HG02610 (cell line): ENCODE results near the gene GAPDH.
"Not testable (repeated sequence)": the region's sequence is repeated elsewhere in the genome, so short reads cannot be mapped to it uniquely, and the experiment has no call there.

Experiments
- ATAC-seq: cut with Tn5 transposase; IDR thresholded peaks from one replicate; pipeline ENCODE4 v1.9.1; 2021; ENCODE audit warnings: mild to moderate bottlenecking, moderate library complexity; ENCODE audit not compliant: unreplicated experiment

The GAPDH gene

GRCh38 chr12:6533923-6534694 is at the start of gene GAPDH:
TSS of gene GAPDH (plus strand) at chr12:6534517. CDS start at chr12:6534833, 316 bp downstream.
- ATAC-seq = peak; percentile 55

DNA sequence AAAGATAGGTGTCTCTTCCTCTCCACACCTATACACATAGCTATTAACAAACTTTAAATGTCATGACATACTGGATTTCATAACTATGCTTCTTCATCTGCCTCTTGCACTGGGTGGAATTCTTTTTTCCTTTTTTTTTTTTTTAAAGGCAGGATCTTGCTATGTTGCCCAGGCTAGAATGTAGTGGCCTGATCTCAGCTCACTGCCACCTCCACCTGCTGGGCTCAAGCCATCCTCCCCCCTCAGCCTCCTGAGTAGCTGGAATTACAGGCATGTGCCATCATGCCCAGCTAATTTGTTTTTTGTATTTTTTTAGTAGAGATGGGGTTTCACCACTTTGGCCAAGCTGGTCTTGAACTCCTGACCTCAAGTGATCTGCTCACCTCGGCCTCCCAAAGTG is 46.1 kb upstream of the GAPDH start:
- no peak for ATAC-seq

GRCh38 chr12:6489449-6489848 is 44.9 kb upstream of the GAPDH start:
- ATAC-seq = no peak

DNA sequence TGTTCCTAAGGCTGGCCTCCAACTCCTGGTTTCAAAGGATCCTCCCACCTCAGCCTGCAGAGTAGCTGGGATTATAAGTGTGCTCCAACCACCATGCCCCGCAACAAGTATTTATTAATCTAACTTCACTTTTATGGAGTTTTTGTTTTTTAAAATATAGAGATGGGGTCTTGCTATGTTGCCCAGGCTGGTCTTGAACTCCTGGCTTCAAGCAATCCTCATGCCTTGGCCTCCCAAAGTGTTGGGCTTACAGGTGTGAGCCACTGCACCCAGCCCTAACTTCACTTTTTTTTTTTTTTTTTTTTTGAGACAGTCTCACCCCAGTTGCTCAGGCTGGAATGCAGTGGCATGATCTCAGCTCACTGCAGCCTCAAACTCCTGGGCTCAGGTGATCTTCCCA is 43.6 kb upstream of the GAPDH start:
- ATAC-seq = not testable (repeated sequence)

GRCh38 chr12:6492838-6493496 is 41.4 kb upstream of the GAPDH start, which contains the start of gene MRPL51:
TSS of gene MRPL51 (minus strand) at chr12:6493262. CDS start at chr12:6493136, 126 bp downstream.
- peak; percentile 76 for ATAC-seq

- ATAC-seq = peak; percentile 79
These were observed 40.6 kb upstream of the GAPDH start, which contains the start of gene NCAPD2 for GRCh38 chr12:6493497-6494257. TSS of gene NCAPD2 (plus strand) at chr12:6494102. CDS start at chr12:6495099, 997 bp downstream.

DNA sequence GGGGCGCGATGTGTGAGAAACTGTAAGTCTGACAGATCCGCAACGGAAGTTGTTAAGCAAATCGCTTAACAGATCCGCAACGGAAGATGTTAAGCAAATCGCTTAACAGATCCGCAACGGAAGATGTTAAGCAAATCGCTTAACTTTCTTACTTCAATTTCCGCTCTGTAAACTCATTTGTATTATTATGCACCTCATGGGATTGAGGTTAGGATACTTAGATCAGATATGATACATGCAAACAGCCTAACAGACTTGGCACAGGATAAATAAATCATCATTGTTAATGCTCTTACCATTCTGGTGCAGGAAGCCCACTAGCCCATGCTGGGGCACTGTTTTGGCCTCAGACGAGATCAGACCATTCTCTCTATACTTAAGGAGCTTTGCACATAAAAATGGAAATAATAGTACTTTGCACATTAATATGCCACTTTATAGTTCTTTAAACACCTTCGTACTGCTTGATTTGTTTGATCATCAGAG is 40.0 kb upstream of the GAPDH start:
- ATAC-seq = no peak

DNA sequence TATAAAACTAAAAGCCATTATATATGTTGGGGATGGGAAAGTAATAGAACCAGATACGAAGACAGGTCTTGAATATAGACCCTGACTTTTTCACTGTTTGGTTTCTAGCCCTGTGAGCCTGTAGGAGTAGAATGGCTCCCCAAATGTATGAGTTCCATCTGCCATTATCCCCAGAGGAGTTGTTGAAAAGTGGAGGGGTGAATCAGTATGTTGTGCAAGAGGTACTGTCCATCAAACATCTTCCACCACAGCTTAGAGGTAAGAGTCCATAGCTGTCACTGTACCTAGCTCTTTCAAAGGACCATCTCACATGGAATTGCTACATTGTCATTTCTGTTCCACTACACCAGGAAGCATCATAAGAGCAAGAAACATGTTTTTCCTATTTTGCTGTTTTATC is 39.3 kb upstream of the GAPDH start:
- ATAC-seq = no peak

- ATAC-seq = not testable (repeated sequence)
These were observed 37.0 kb upstream of the GAPDH start for GRCh38 chr12:6497291-6497690.

- ATAC-seq = no peak
These were observed 33.9 kb upstream of the GAPDH start for GRCh38 chr12:6500466-6500865.

DNA sequence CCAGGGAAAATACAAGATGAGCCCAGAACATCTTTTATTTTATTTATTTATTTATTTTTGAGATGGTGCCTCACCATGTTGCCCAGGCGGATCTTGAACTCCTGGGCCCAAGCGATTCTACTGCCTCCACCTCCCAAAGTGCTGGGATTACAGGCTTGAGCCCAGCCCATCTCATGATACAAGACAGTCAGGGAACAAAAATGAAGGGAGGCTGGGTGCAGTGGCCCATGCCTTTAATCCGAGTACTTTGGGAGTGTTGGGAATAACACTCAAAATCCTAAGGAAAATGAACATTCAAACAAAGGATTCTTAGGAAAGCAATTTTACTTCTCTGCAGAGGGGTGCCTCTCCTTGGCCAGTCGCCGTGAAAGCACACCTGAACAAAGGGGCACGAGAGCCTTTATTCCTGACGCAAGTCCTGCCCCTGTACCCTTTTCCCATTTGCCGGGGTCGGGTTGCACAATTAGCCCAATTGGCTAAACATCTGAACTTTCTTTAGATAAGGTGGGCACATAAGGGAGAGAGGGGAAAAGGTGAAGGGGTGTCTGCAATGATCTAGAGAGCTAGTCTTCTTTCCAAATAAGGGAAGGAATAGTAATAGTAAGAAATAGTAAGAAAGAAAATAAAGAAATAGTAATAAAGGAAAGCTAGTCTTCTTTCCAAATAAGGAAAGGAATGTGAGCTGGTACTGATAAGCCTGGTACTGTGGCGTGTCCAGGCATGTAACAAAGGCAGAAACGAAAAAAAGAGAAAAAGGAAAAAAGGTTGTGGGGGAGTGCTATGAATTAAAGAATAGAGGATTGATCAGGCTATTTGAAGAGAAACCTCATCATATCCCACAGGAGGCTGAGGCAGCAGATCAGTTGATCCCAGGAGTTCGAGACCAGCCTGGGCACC is 27.0 kb upstream of the GAPDH start:
- no peak for ATAC-seq

DNA sequence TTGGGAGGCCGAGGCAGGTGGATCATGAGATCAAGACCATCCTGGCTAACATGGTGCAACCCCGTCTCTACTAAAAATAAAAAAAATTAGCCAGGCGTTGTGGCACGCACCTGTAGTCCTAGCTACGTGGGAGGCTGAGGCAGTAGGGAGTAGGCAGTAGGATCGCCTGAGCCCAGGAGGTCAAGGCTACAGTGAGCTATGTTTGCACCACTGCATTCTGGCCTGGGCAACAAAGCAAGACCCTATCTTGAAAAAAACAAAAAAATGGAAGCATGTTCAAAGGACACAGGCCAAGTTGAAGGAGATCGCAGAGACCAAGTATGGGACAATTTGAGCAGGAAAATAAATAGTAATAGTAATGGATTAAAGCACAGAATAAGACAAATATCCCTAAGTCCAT is 26.2 kb upstream of the GAPDH start:
- ATAC-seq = no peak

GRCh38 chr12:6520186-6520585 is 14.1 kb upstream of the GAPDH start:
- ATAC-seq = no peak

DNA sequence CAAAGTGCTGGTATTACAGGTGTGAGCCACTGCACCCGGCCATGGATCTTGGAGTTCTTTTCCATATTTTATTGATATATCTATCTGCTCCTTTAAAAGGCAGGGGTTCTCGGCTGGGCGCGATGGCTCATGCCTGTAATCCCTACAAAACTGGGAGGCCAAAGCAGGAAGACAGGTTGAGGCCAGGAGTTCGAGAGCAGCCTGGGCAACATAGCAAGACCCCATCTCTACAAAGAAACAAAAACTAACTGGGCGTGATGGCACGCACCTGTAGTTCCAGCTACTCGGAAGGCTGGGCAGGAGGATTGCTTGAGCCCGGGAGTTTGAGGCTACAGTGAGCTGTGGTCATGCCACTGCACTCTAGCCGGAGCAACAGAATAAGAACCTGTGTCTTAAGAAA is 12.1 kb upstream of the GAPDH start:
- no peak for ATAC-seq

- no peak for ATAC-seq
These were observed 10.6 kb upstream of the GAPDH start for GRCh38 chr12:6523708-6524107.

GRCh38 chr12:6524648-6525047 is 9.7 kb upstream of the GAPDH start:
- ATAC-seq = no peak

DNA sequence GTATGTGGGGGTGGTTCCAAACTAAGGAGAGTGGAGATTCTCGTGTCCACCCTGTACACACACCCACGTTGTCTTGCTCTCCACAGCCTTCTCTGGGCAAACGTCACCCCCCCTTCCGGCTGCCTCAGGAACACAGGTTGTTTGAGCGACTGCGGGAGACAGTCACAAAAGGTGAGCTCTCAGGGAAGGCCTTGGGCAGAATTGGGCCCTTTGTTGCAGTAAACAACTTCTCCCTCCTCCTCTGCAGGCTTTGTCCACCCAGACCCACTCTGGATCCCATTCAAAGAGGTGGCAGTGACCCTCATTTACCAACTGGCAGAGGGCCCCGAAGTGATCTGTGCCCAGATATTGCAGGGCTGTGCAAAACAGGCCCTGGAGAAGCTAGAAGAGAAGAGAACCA is 8.1 kb upstream of the GAPDH start:
- ATAC-seq = no peak

- no peak for ATAC-seq
These were observed 7.4 kb upstream of the GAPDH start for GRCh38 chr12:6526766-6527525.

- no peak for ATAC-seq
These were observed 6.6 kb upstream of the GAPDH start for GRCh38 chr12:6527711-6528110.
